Spinal cord (tissue), 10 donors: ENCODE data around the gene GRHL1. TPM values are rescaled to one million over a fixed set of nuclear protein-coding genes. Genes with fewer than 3 reads are reported as not detected.

ENCODE experiments used
- DNase-seq, 6 donors: peaks; one replicate each; pipeline versions ENCODE4 v3.0.0 to v3.0.0-alpha.2; 2013 to 2015; ENCODE audit warnings: low spot score in 6 of 6, low read depth in 4 of 6
- H3K27ac ChIP-seq: one replicate; pipeline ENCODE4 v1.5.1; 2013; ENCODE audit warnings: low read depth, low read length, control low read depth
- H3K27me3 ChIP-seq: one replicate; pipeline ENCODE4 v1.6.1; 2013; ENCODE audit warnings: low read length; ENCODE audit not compliant: control insufficient read depth, insufficient read depth
- H3K36me3 ChIP-seq: one replicate; pipeline ENCODE4 v1.6.1; 2013; ENCODE audit warnings: low read length; ENCODE audit not compliant: control insufficient read depth, insufficient read depth
- H3K4me1 ChIP-seq: one replicate; pipeline ENCODE4 v1.6.1; 2013; ENCODE audit warnings: low read length; ENCODE audit not compliant: control insufficient read depth, insufficient read depth
- H3K4me3 ChIP-seq: one replicate; pipeline ENCODE4 v1.5.1; 2013; ENCODE audit warnings: low read depth, low read length, control low read depth
- H3K9me3 ChIP-seq: one replicate; pipeline ENCODE4 v1.6.1; 2013; ENCODE audit warnings: low read length; ENCODE audit not compliant: control insufficient read depth, insufficient read depth
- WGBS: methylation state at CpG from one replicate; pipeline ENCODE4 v1.1.5; 2013; ENCODE audit warnings: missing lambda C conversion rate; ENCODE audit not compliant: insufficient coverage; 5-methylcytosine and 5-hydroxymethylcytosine counted together
- long read RNA-seq, 4 donors: transcript quantifications; one replicate each; lab custom pipeline, GENCODE V29; 2026
- polyA plus RNA-seq, 2 donors: library from polyadenylated mRNA; unstranded; fragments of 120-200 nt; gene quantifications; one replicate each; pipeline ENCODE4 v1.2.1, GENCODE V29; 2013; ENCODE audit not compliant: insufficient read length in 2 of 2
- total RNA-seq, 2 donors: library from RNA; depleted of rRNA in 1 of 2; stranded (reverse); fragments of 120-200 nt in 1 of 2; fragments of >200 nt in 1 of 2; gene quantifications; one replicate each; pipeline versions ENCODE4 v1.2.3 to v1.2.4, GENCODE V29; 2013 to 2014
- donor health status: healthy.

GRHL1 gene, protein sequence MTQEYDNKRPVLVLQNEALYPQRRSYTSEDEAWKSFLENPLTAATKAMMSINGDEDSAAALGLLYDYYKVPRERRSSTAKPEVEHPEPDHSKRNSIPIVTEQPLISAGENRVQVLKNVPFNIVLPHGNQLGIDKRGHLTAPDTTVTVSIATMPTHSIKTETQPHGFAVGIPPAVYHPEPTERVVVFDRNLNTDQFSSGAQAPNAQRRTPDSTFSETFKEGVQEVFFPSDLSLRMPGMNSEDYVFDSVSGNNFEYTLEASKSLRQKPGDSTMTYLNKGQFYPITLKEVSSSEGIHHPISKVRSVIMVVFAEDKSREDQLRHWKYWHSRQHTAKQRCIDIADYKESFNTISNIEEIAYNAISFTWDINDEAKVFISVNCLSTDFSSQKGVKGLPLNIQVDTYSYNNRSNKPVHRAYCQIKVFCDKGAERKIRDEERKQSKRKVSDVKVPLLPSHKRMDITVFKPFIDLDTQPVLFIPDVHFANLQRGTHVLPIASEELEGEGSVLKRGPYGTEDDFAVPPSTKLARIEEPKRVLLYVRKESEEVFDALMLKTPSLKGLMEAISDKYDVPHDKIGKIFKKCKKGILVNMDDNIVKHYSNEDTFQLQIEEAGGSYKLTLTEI
- total RNA-seq (10 to 100 TPM; 12.0 to 25.8 TPM), polyA plus RNA-seq (10 to 100 TPM; 10.1 to 12.9 TPM)
- long read RNA-seq, donor 1, partial matches to known transcripts, result 0 of 3 reads
- long read RNA-seq, donor 1, other reads (novel, unspliced or antisense), result 0 of 3 reads
- long read RNA-seq, donor 2, result 0 reads
- long read RNA-seq, donor 3, result 0 reads
- long read RNA-seq, donor 4, result 0 reads

DNA sequence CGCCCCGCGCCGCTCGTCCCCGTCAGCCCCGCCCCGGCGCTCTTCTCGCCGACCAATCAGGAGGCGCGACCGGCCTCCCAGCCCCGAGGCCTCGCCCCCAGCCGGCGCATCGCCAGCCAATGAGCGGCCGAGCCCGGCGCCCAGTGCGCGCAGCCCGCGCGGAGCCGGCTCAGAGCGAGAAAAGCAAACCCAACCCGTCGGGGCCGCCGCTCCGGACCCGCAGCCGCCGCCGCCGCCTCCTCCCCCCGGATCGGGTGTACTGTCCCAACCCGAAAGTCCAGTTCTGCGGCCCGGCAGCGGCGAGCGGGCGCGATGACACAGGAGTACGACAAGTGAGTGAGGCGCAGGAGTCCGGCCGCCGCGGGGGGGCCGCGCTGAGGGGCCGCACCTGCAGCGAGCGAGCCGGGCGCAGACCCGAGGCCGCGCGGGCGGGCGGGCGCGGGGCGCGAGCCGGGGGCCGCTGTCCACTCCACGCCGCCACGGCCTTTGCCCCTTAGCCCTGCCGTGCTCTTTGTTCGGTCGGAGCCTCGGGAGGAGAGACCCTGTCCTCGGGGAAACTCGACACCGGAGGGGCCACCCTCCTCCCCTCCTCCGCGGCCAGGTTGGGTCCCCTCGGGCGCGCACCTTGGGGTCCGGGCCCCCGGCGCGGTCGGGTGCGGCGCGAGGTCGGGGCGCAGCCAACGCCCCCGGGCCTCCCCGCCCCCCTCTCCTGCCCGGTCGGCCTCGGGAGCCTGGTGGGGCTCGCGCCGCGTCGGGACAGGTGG is at the start of gene GRHL1:
GRHL1 (plus strand) TSS at position 172 of the 764 bp plus-strand sequence; CDS start at position 313, 141 bp downstream.
- H3K4me1 ChIP-seq, result peaks cover 6% of the 10 kb centered on the region
- no peaks in the 10 kb centered on the region for H3K36me3 ChIP-seq
- DNase-seq, result peak; percentile 68 to 99 (median 93)
- peak within 1 kb of the TSS; percentile 61 for H3K27ac ChIP-seq
- no peaks in the 10 kb centered on the region for H3K9me3 ChIP-seq
- under 1% methylated on average over 109 of the region's 111 CpGs for WGBS
- peak within 1 kb of the TSS; percentile 57 for H3K4me3 ChIP-seq
- peaks cover 3% of the 10 kb centered on the region for H3K27me3 ChIP-seq

DNA sequence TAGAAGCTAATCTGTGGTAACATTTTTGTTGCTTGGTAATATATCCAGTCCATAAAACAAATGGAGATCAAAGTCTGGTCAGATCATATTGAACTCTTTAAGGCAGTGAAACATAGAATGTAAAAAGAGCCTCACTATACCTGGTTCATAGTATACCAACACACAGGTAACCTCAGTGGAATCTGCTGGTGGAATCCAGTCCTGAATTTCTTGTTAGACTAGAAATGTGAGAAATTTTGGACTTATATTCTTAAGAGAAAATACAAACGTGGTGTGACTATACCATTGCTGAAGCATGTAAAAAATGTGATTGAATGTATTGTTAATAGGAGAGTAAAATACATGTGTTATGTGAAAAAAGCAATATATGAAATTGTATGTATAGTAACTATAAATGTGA is 46.1 kb upstream of the GRHL1 start:
- no peaks in the 10 kb centered on the region for H3K27me3 ChIP-seq
- H3K36me3 ChIP-seq, result peaks cover 3% of the 10 kb centered on the region
- no peaks in the 10 kb centered on the region for H3K4me1 ChIP-seq
- no CpG with 5 or more reads among the region's 1 CpG for WGBS
- DNase-seq, result no peak
- H3K9me3 ChIP-seq, result no peaks in the 10 kb centered on the region
- no peak overlapping the region for H3K4me3 ChIP-seq
- H3K27ac ChIP-seq, result no peak overlapping the region

DNA sequence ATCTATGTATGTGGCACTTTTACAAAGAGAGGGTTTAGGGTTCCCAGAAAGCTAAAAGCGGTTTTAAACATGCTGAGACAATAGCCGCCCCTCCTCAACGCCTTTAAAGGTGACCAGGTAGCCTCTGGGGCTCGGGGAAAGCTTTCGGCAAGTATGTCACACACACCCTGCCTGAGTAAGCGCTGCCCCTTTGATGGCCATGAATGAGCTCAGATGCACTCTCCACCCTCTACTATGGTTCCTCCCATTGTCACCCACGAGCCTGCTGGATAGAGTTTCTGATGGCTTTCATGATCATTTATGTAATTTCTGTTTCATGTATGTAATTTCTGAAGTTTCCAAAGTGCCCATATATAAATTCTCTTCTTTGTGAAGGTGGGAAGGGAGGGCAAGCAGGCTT is 44.1 kb upstream of the GRHL1 start:
- Histone ChIP-seq H3K27me3 (no peaks in the 10 kb centered on the region), H3K4me3 (no peak overlapping the region), H3K9me3 (no peaks in the 10 kb centered on the region), H3K27ac (no peak overlapping the region), H3K36me3 (peaks cover 3% of the 10 kb centered on the region), H3K4me1 (no peaks in the 10 kb centered on the region)
- WGBS, result 98% methylated on average over 5 of the region's 7 CpGs
- no peak for DNase-seq

DNA sequence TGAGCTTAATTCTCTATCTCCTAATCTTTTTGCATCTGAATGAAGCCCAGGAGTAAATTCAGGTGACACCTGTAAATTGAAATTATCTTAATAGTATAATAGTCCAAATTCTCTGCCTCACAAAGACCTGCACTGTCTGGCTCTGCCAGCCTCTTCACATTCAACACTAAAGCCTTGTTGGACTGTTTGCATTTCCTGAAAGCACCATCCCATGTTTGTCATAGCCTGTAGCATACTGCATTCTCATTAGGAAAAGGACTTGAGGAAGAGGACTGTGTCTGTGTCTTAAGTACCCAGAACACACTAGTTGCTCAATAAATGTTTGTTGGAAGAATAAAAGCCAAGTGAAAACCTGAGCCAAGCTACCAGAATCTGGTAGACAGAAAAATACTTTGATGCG is 42.9 kb upstream of the GRHL1 start:
- H3K36me3 ChIP-seq, result peaks cover 3% of the 10 kb centered on the region
- no CpG with 5 or more reads among the region's 1 CpG for WGBS
- no peak for DNase-seq
- H3K27me3 ChIP-seq, result no peaks in the 10 kb centered on the region
- no peak overlapping the region for H3K27ac ChIP-seq
- no peaks in the 10 kb centered on the region for H3K9me3 ChIP-seq
- no peak overlapping the region for H3K4me3 ChIP-seq
- no peaks in the 10 kb centered on the region for H3K4me1 ChIP-seq

DNA sequence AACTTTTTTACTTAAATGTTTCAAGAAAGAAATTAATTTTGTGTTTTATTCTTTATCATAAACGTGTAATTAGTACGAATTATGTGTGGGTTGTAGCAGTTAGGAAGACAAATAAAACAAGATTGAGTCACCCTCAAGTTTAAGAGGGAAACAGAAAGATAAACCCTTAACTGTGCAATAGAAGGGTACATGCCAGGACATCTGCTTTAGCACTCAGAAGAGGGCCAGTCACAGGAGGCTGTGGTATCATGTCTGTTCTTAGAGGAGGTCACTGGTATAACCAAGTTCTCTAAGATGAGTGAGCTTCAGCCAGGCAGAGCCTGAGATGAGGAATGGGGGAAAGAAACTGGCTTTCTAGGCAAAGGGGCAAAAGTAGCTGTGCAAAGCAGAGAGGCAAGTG is 42.4 kb upstream of the GRHL1 start:
- no peak for DNase-seq
- Histone ChIP-seq H3K4me3 (no peak overlapping the region), H3K27me3 (no peaks in the 10 kb centered on the region), H3K4me1 (no peaks in the 10 kb centered on the region), H3K36me3 (peaks cover 3% of the 10 kb centered on the region), H3K9me3 (no peaks in the 10 kb centered on the region), H3K27ac (no peak overlapping the region)
- WGBS, result no CpG with 5 or more reads among the region's 2 CpGs

DNA sequence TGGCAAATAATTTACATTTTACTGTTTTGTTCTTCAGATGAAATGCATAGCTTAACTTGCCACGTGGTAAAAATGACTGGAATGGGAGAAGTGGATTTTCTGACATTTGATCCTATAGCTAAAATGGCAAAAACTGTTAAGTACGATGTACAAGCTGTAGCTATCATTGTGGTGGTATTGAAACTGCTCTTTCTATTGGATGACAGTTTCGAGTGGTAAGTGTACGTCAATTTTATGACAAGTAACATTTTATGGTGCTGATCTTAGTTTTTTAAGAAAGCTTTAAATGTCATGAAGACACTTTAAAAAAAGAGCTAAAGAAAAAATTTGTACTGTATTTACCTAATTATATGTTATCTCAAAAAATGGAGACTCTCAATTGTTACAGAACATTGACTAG is 40.8 kb upstream of the GRHL1 start:
- 82% methylated on average over 2 of the region's 4 CpGs for WGBS
- Histone ChIP-seq H3K9me3 (no peaks in the 10 kb centered on the region), H3K27me3 (no peaks in the 10 kb centered on the region), H3K36me3 (peaks cover 10% of the 10 kb centered on the region), H3K4me1 (no peaks in the 10 kb centered on the region), H3K27ac (no peak overlapping the region), H3K4me3 (no peak overlapping the region)
- no peak for DNase-seq

DNA sequence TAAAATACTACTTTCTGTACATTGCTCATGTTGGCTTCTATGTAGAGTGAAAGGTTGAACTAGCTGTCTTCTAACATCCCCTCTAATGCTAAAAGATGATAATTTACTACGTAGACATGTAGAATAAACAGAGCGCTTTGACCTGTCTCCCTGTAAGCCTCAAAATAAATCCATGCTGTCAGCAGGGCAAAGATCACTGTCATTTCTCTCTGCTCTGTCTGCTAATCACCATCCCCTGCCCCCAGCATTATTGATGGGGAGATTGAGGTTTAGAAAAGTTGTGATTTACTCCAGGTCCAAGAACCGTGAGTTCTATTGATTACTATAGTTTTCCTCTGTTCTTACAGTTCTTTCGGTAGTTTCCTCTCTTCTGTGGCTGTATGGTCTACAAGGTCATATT is 39.0 kb upstream of the GRHL1 start:
- Histone ChIP-seq H3K4me3 (no peak overlapping the region), H3K27ac (no peak overlapping the region), H3K36me3 (peaks cover 9% of the 10 kb centered on the region), H3K9me3 (no peaks in the 10 kb centered on the region), H3K27me3 (no peaks in the 10 kb centered on the region), H3K4me1 (no peaks in the 10 kb centered on the region)
- DNase-seq, result no peak
- WGBS, result no CpG with 5 or more reads among the region's 4 CpGs

DNA sequence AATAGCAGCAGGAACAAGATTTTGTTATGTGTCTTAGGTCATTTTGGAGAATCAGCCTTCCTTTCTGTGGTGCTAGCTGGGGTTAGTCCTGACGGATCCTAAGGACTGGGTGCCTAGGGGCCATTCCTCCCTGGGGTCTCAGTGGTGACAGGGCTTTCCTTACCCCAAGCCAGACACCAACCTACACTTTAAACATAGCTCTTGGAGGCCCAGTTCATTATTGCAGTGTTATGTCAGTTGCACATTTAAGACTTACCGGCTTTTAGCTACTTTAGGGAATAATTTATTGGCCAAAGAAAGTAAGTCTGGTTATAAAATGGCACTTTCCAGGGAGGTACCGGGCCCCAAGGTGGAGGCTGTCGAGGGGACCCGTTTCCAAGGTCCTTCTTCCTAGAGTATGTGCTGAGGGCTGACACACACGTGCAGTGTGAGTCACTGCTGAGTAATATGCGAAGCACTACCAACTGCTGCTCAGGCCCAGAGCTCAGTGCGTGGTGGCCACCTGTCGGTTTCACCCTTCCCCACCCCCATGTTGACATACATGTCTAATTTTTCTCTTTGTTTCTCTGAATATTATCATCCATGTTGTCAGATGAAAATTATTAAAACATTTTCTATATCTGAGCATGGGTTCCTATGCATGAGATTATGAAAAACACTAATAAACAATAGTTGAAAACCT is 37.0 kb upstream of the GRHL1 start:
- H3K36me3 ChIP-seq, result peaks cover 12% of the 10 kb centered on the region
- no peak for DNase-seq
- H3K4me1 ChIP-seq, result no peaks in the 10 kb centered on the region
- WGBS, result 98% methylated on average over 4 of the region's 9 CpGs
- H3K27me3 ChIP-seq, result no peaks in the 10 kb centered on the region
- H3K27ac ChIP-seq, result no peak overlapping the region
- H3K9me3 ChIP-seq, result no peaks in the 10 kb centered on the region
- no peak overlapping the region for H3K4me3 ChIP-seq

DNA sequence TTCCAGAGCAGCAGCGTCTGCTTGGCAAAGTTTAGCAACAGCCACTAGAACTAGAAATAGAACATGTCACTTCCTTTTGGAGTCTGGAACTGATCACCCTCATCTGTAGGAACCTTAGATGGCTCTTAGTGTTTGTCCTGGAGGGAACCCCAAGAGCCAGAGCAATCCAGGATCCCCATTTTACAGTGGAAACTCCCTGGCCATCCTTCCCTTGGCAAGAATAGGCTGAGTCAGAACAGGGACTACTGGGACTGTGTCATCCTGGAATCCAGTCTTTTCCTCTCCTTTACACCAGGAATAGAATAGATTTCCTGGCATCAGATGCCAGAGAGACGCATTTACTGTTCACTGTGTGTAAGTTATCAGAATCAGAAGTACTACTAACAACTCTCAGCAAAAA is 33.2 kb upstream of the GRHL1 start:
- no peaks in the 10 kb centered on the region for H3K27me3 ChIP-seq
- WGBS, result no CpG with 5 or more reads among the region's 2 CpGs
- H3K4me3 ChIP-seq, result no peak overlapping the region
- no peaks in the 10 kb centered on the region for H3K4me1 ChIP-seq
- peaks cover 12% of the 10 kb centered on the region for H3K36me3 ChIP-seq
- no peak overlapping the region for H3K27ac ChIP-seq
- DNase-seq, result no peak
- H3K9me3 ChIP-seq, result no peaks in the 10 kb centered on the region
